Activated naive CD4-positive, alpha-beta T cell treated with anti-CD3 and anti-CD28 coated beads, Interleukin-2, amount 50 U/mL, for 16 hours (primary cell): ENCODE data around the gene UBXN6.

Experiments used
- DNase-seq: peaks from one replicate; pipeline ENCODE4 v3.0.0-alpha.2; 2020

The UBXN6 gene

DNA sequence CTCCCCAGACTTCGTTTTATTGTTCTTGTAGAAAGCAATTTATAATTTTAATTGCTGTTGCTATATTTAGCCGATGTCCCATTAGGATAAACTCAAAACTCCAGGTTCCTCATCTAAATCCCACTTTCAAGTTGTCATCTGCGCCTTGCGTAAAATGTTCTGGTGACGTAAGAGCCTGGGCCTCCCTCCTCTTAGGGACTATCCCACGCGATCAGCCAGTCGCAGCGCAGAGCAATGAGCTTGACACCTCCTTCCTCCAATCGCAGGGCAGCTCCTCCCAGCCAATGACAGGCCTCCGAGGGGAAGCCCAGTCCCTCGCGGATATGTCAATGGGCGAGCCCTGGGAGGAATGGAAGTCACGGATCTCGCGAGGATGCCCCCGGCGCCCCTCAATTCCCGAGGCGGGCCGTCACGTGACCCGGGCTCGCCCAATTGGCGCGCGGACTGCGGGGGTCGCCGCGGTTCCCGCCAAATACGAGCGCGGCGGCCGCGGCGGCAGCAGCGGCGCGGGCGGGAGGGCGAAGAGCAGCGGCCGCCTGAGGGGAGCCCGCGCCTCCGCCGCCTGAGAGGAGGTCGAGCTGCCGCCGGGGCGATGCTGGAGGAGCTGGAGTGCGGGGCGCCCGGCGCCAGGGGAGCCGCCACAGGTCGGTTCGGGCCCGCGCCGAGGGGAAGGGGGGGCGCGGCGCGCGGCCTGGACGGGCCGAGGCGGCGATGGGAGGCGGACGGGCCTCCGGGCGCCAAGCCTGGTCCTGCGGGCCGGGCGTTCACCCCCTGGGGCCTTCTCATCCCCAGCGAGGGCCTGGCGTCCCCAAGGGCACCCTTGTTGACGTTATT, 55.2 kb downstream of the UBXN6 start, which contains the start of gene CHAF1A:
TSS of gene CHAF1A (plus strand) at position 470 of the 834 bp plus-strand sequence. CDS start at position 593, 123 bp downstream.
- peak; percentile 99 for DNase-seq

DNA sequence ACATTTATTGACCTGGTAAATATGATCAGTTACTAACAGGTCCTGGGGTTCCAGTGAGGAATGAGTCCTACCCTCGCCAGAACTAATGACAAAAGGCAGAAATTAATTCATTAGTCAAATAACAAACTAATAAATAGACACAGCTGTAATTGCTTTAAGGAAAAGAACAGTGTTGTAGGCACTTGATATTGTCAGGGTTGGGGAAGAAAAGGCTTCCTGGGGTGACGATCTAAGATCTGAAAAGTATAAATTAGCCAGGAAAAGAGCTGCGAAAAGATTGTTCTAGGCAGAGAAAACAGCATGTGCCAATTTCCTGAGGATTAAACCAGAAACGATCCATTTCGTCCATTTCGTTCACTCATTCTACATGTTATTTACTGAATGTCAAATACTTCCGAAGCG, 55.8 kb downstream of the UBXN6 start:
- no peak for DNase-seq

DNA sequence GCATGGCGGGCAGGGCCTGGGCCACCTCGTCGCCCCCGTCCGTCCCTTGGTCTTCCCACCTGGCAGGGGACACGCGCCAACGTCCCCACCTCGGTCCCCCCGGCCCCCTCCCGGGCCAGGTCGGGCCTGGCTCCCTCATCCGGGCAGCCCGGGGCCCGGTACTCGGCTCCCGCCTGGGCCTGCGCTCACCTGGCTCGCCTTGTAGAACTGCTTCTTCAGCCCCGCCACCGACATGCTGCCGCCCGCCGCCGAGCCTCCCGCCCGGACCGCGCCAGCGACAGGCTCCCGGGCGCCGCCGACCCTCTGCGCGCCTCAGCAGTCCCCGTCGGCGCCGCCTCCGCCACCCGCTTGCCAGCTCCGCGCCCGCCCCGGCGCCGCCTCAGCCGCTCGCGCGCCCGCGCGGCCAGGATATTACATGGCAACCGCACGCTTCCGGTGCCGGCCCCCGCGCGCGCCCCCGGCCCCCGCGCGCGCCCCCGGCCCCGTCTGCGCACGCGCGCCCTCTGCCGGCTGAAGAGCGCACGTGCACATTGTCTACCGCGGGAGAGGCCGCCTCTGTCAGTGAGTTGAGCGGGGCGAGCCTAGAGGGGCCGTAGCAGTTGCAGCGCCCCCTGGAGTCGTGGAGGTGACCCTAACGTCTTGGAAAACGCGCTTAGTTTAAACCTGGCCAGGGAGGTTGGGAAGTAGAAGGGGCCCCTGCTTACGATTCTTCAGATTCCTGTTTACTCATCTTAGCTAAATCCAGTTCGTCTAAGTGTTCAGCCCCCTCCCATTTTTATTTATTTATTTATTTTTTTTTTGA, 57.3 kb downstream of the UBXN6 start, which contains the start of gene SH3GL1:
TSS of gene SH3GL1 (minus strand) at position 413 of the 802 bp plus-strand sequence. CDS start at position 234, 179 bp downstream.
- DNase-seq = peak; percentile 89

DNA sequence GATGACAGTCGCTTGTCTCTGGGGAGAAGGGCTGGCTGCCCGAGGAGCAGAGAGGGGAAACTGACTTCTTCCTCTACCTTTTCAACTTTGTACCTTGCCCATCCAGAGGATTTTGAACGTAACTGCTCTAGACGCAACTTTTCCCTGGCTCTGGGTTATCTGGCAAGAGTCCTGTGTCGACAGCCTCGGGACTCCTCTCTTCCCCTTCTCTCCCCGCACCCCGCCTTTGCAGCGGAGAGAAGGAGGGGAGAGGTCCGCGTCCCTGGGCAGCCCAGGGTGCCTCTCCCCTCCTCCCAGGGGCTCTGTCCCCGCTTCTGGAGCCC, 57.8 kb downstream of the UBXN6 start:
- no peak for DNase-seq

DNA sequence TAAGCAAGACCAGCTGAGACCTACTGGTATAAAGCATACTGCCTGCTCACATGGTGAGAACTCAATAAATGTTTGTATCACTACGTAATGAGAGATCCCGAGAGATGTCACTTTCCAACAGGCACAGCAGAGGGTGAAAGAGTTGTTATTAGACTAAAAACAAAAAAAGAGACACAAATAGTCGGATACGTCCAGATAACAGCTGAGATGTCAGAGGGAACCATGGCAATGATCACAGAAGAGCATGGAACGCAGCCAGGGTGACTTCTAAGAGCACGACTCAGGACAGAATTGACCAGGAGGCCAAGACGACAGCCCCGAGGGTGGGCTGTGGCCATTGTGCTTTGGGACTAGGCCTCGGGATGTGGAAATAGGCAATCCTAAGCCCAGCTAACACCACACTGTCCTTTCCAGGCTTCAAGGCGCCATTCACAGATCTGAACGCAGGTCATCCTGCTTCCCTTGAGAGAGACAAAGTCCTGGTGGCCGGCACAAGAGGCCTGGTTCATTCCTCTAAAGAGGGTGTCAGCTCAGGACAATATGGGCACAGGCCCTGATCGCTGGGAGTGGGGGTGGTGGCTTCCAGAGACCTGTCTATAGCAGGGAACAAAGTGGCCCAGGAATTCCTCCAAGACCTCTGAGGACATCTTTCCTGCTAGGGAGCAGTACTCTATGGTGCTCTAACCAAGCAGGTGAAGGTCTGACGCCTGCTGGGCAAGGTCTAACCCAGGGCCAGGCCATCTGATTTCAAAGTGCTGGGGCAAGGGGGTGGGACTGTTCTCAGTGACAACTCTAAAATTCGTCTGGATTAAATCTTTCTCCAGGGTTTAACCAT, 60.4 kb downstream of the UBXN6 start:
- DNase-seq = no peak
